ENCODE measurements around the gene CFAP73. TPM values are rescaled to one million over a fixed set of nuclear protein-coding genes. Genes with fewer than 3 reads are reported as not detected.

The CFAP73 gene
- polyA plus RNA-seq, 1 donor from 2014 or later, result not detected

GRCh38 chr12:113196582-113196981, 47.1 kb downstream of the CFAP73 start:
- no peaks in the 10 kb centered on the region for H3K9me2 ChIP-seq (ENCODE audit: insufficient read depth, low read length)
- H2AFZ ChIP-seq (ENCODE audit: low read depth, low read length), result no peak overlapping the region
- H3K4me3 ChIP-seq (ENCODE audit: low read length), result no peak overlapping the region
- TF ChIP-seq EZH2 (IDR thresholded peaks at IDR 0.05; ENCODE audit: borderline replicate concordance, insufficient read depth, low read length, poor library complexity, severe bottlenecking) (no peak), SMC3 (conservative IDR thresholded peaks at IDR 0.05; ENCODE audit: poor library complexity) (no peak), RAD21 (conservative IDR thresholded peaks at IDR 0.05) (no peak), EP300 (conservative IDR thresholded peaks at IDR 0.05; ENCODE audit: poor library complexity, severe bottlenecking) (no peak)
- TF ChIP-seq, protein P1, sequence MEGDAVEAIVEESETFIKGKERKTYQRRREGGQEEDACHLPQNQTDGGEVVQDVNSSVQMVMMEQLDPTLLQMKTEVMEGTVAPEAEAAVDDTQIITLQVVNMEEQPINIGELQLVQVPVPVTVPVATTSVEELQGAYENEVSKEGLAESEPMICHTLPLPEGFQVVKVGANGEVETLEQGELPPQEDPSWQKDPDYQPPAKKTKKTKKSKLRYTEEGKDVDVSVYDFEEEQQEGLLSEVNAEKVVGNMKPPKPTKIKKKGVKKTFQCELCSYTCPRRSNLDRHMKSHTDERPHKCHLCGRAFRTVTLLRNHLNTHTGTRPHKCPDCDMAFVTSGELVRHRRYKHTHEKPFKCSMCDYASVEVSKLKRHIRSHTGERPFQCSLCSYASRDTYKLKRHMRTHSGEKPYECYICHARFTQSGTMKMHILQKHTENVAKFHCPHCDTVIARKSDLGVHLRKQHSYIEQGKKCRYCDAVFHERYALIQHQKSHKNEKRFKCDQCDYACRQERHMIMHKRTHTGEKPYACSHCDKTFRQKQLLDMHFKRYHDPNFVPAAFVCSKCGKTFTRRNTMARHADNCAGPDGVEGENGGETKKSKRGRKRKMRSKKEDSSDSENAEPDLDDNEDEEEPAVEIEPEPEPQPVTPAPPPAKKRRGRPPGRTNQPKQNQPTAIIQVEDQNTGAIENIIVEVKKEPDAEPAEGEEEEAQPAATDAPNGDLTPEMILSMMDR (IDR thresholded peaks at IDR 0.05; ENCODE audit: poor library complexity, severe bottlenecking), result no peak
- no peak overlapping the region for H3K4me2 ChIP-seq (ENCODE audit: low read length)
- no peaks in the 10 kb centered on the region for H3F3A ChIP-seq (ENCODE audit: insufficient read depth, low read length, poor library complexity, severe bottlenecking)
- H3K27ac ChIP-seq (ENCODE audit: low read length), result no peak overlapping the region
- H3K79me2 ChIP-seq (replicated peaks; ENCODE audit: insufficient read depth, low read length), result no peaks in the 10 kb centered on the region
- H3K9ac ChIP-seq (ENCODE audit: low read length), result no peak overlapping the region
- no peaks in the 10 kb centered on the region for H3K9me3 ChIP-seq (ENCODE audit: low read length)
- H4K20me1 ChIP-seq (ENCODE audit: insufficient read depth), result no peaks in the 10 kb centered on the region
- H3K36me3 ChIP-seq (ENCODE audit: insufficient read depth, low read length), result no peaks in the 10 kb centered on the region
- H3K27me3 ChIP-seq (ENCODE audit: insufficient read depth, low read depth, low read length), result no peaks in the 10 kb centered on the region

DNA sequence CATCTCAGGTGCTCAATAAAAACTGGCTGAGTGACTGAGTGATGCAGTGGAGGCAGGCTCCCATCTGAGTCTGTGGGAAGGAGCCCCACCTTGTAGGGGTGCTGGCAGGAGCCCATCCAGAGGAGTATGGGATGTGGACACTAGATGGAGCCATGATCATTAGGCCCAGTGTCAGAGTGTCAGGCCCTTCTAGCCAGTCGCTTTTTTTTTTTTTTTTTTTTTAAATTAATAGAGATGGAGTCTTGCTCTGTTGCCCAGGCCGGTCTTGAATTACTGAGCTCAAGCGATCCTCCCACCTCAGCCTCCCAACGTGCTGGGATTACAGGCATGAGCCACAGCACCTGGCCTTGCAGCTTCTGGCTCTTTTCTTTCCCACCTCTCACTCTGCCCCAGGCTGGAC, 47.5 kb downstream of the CFAP73 start:
- H3K27ac ChIP-seq (ENCODE audit: low read length), result no peak overlapping the region
- no peak overlapping the region for H3K9ac ChIP-seq (ENCODE audit: low read length)
- H4K20me1 ChIP-seq (ENCODE audit: insufficient read depth), result no peaks in the 10 kb centered on the region
- H3K4me3 ChIP-seq (ENCODE audit: low read length), result no peak overlapping the region
- H3K9me2 ChIP-seq (ENCODE audit: insufficient read depth, low read length), result no peaks in the 10 kb centered on the region
- no peaks in the 10 kb centered on the region for H3F3A ChIP-seq (ENCODE audit: insufficient read depth, low read length, poor library complexity, severe bottlenecking)
- H3K36me3 ChIP-seq (ENCODE audit: insufficient read depth, low read length), result no peaks in the 10 kb centered on the region
- no peaks in the 10 kb centered on the region for H3K79me2 ChIP-seq (replicated peaks; ENCODE audit: insufficient read depth, low read length)
- no peaks in the 10 kb centered on the region for H3K27me3 ChIP-seq (ENCODE audit: insufficient read depth, low read depth, low read length)
- no peak overlapping the region for H2AFZ ChIP-seq (ENCODE audit: low read depth, low read length)
- TF ChIP-seq, protein P1 (IDR thresholded peaks at IDR 0.05; ENCODE audit: poor library complexity, severe bottlenecking), result peak; percentile 33
- no peak for TF ChIP-seq EP300 (conservative IDR thresholded peaks at IDR 0.05; ENCODE audit: poor library complexity, severe bottlenecking)
- no peaks in the 10 kb centered on the region for H3K9me3 ChIP-seq (ENCODE audit: low read length)
- no peak overlapping the region for H3K4me2 ChIP-seq (ENCODE audit: low read length)

DNA sequence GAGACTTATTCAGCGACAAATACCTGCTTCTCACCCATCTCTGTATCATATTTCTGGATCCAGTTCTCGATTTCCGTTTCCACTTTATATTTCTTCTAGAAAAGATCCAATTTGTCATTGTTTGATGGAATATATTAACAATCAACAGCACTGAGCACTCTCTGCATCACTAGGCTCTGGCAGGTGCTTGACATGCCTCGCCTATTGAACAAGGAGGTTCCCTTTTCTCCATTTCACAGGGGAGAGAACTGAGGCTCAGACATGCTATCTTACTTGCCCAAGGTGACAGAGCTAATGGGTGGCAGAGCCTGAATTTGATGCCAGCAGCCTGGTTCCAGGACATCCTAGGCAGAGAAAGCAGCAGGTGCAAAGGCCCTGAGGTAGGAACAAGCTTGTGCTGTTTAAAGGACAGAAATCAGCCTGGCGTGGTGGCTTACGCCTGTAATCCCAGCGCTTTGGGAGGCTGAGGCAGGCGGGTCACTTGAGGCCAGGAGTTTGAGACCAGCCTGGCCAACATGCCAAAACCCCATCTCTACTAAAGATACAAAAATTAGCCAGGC, 48.1 kb downstream of the CFAP73 start:
- Histone ChIP-seq H2AFZ (ENCODE audit: low read depth, low read length) (no peak overlapping the region), H3F3A (ENCODE audit: insufficient read depth, low read length, poor library complexity, severe bottlenecking) (no peaks in the 10 kb centered on the region), H3K79me2 (replicated peaks; ENCODE audit: insufficient read depth, low read length) (no peaks in the 10 kb centered on the region), H3K36me3 (ENCODE audit: insufficient read depth, low read length) (no peaks in the 10 kb centered on the region), H4K20me1 (ENCODE audit: insufficient read depth) (no peaks in the 10 kb centered on the region), H3K9me3 (ENCODE audit: low read length) (no peaks in the 10 kb centered on the region), H3K9ac (ENCODE audit: low read length) (no peak overlapping the region), H3K27ac (ENCODE audit: low read length) (no peak overlapping the region), H3K4me3 (ENCODE audit: low read length) (no peak overlapping the region), H3K27me3 (ENCODE audit: insufficient read depth, low read depth, low read length) (no peaks in the 10 kb centered on the region), H3K9me2 (ENCODE audit: insufficient read depth, low read length) (no peaks in the 10 kb centered on the region), H3K4me2 (ENCODE audit: low read length) (no peak overlapping the region)
- TF ChIP-seq REST (IDR thresholded peaks at IDR 0.05; ENCODE audit: borderline replicate concordance) (no peak), EZH2 (IDR thresholded peaks at IDR 0.05; ENCODE audit: borderline replicate concordance, insufficient read depth, low read length, poor library complexity, severe bottlenecking) (no peak), RAD21 (conservative IDR thresholded peaks at IDR 0.05) (no peak), EP300 (conservative IDR thresholded peaks at IDR 0.05; ENCODE audit: poor library complexity, severe bottlenecking) (no peak), SMC3 (conservative IDR thresholded peaks at IDR 0.05; ENCODE audit: poor library complexity) (no peak), MXI1 (conservative IDR thresholded peaks at IDR 0.05; ENCODE audit: poor library complexity, severe bottlenecking) (no peak), TAF1 (IDR thresholded peaks at IDR 0.05; ENCODE audit: low read depth) (no peak), POLR2AphosphoS5 (IDR thresholded peaks at IDR 0.05) (no peak)
- TF ChIP-seq, protein P1 (IDR thresholded peaks at IDR 0.05; ENCODE audit: poor library complexity, severe bottlenecking), result no peak

Data from neural cell (in vitro differentiated cells).